A549 (cell line): ENCODE results near the gene DISC1. TPM values are rescaled to one million over a fixed set of nuclear protein-coding genes. Genes with fewer than 3 reads are reported as not detected.

ENCODE experiments used
- ATAC-seq, 2 experiments: fragments of 200-7000 bp in 1 of 2; fragments of >200 bp in 1 of 2; cut with Nextera tagmentation in 1 of 2; cut with Tn5 transposase in 1 of 2; 3 replicates each; pipeline versions ENCODE4 v1.8.0 to v1.9.1; 2018 to 2020; ENCODE audit warnings: mild to moderate bottlenecking in 1 of 2, moderate library complexity in 1 of 2
- CTCF ChIA-PET: fragments of 300-600 bp; sonication (Branson Sonifier 250); formaldehyde crosslinking; extraction: SDS; loops from one replicate; lab custom pipeline; 2021; ENCODE audit warnings: antibody characterized with exemption, inconsistent platforms; lab: Yijun Ruan, JAX
- POLR2A ChIA-PET: fragments of 350-600 bp; formaldehyde crosslinking; extraction: SDS; loops from one replicate; lab custom pipeline; 2021; ENCODE audit warnings: antibody characterized with exemption, inconsistent platforms; lab: Yijun Ruan, JAX
- DNase-seq, 2 experiments: peaks; one replicate each; pipeline versions ENCODE4 v3.0.0 to v3.0.0-alpha.2; 2011 to 2016; ENCODE audit warnings: low read depth in 1 of 2, low spot score in 1 of 2
- FAIRE-seq: peaks from 2 replicates; lab custom pipeline; 2011; peaks lifted over from hg19 to GRCh38; lab: Jason Lieb, UNC
- H3K27ac ChIP-seq, 2 experiments: fragments of >200 bp; sonication (Bioruptor Twin); formaldehyde crosslinking; 3 replicates each; pipeline ENCODE4 v1.5.1; 2016 to 2017
- H3K4me1 ChIP-seq: fragments of >200 bp; sonication (Bioruptor Twin); formaldehyde crosslinking; 3 replicates; pipeline ENCODE4 v1.6.1; 2016
- H3K4me2 ChIP-seq: fragments of >200 bp; sonication (Bioruptor Twin); formaldehyde crosslinking; 3 replicates; pipeline ENCODE4 v1.6.1; 2016
- H3K4me3 ChIP-seq: fragments of >200 bp; sonication (Bioruptor Twin); formaldehyde crosslinking; 3 replicates; pipeline ENCODE4 v1.5.1; 2016
- H3K9me3 ChIP-seq: fragments of >200 bp; sonication (Bioruptor Twin); formaldehyde crosslinking; 3 replicates; pipeline ENCODE4 v1.6.1; 2016
- CBX2 ChIP-seq: fragments of 200-600 bp; sonication (generic); IDR thresholded peaks from 2 replicates; pipeline ENCODE4 v1.6.1; 2016; ENCODE audit warnings: low read depth, mild to moderate bottlenecking, borderline replicate concordance
- CEBPB ChIP-seq, 2 experiments: fragments of >200 bp in 1 of 2; sonication (Bioruptor Twin) in 1 of 2; formaldehyde crosslinking in 1 of 2; IDR thresholded peaks; 2 replicates each; pipeline ENCODE4 v1.6.1; 2012 to 2016
- CHD4 ChIP-seq: fragments of 200-600 bp; sonication (generic); IDR thresholded peaks from 2 replicates; pipeline ENCODE4 v1.6.1; 2016; ENCODE audit warnings: antibody characterized with exemption, mild to moderate bottlenecking, borderline replicate concordance
- EHF ChIP-seq: fragments of 250-450 bp; sonication (Bioruptor Pico); IDR thresholded peaks from 2 replicates; pipeline ENCODE4 v1.5.0; 2020; ENCODE audit warnings: mild to moderate bottlenecking
- ESRRA ChIP-seq: fragments of 150-350 bp; IDR thresholded peaks from 2 replicates; pipeline ENCODE4 v1.6.1; 2014; ENCODE audit warnings: mild to moderate bottlenecking, low read length, borderline replicate concordance
- FOSB ChIP-seq: fragments of 250-450 bp; sonication (Bioruptor Pico); IDR thresholded peaks from 2 replicates; pipeline ENCODE4 v1.5.0; 2020; ENCODE audit warnings: mild to moderate bottlenecking, moderate library complexity
- FOXS1 ChIP-seq: fragments of 250-450 bp; sonication (Bioruptor Pico); IDR thresholded peaks from 2 replicates; pipeline ENCODE4 v1.5.0; 2020; ENCODE audit warnings: mild to moderate bottlenecking, moderate library complexity
- HOXB13 ChIP-seq: fragments of 250-450 bp; sonication (Bioruptor Pico); IDR thresholded peaks from 2 replicates; pipeline ENCODE4 v1.5.0; 2020; ENCODE audit warnings: low read depth, mild to moderate bottlenecking, moderate library complexity
- HOXB5 ChIP-seq: fragments of 250-450 bp; sonication (Bioruptor Pico); IDR thresholded peaks from 2 replicates; pipeline ENCODE4 v1.5.0; 2020; ENCODE audit warnings: mild to moderate bottlenecking, moderate library complexity
- JUN ChIP-seq, 2 experiments: fragments of >200 bp; sonication (Bioruptor Twin); formaldehyde crosslinking; IDR thresholded peaks; 2 replicates in 1 of 2; 3 replicates in 1 of 2; pipeline ENCODE4 v1.6.1; 2016 to 2017
- KDM1A ChIP-seq: fragments of 200-600 bp; sonication (generic); IDR thresholded peaks from 2 replicates; pipeline ENCODE4 v1.6.1; 2016; ENCODE audit warnings: low read depth, mild to moderate bottlenecking
- KDM5A ChIP-seq: fragments of 200-600 bp; sonication (generic); IDR thresholded peaks from 2 replicates; pipeline ENCODE4 v1.6.1; 2016; ENCODE audit warnings: antibody characterized with exemption, mild to moderate bottlenecking
- MAZ ChIP-seq: fragments of 150-350 bp; IDR thresholded peaks from 2 replicates; pipeline ENCODE4 v1.6.1; 2014; ENCODE audit warnings: antibody characterized with exemption, low read depth, low read length, borderline replicate concordance
- NR3C1 ChIP-seq: fragments of >200 bp; sonication (Bioruptor Twin); formaldehyde crosslinking; IDR thresholded peaks from 3 replicates; pipeline ENCODE4 v1.6.1; 2017
- PHF8 ChIP-seq: fragments of 200-600 bp; sonication (generic); IDR thresholded peaks from 2 replicates; pipeline ENCODE4 v1.6.1; 2016; ENCODE audit warnings: low read depth, mild to moderate bottlenecking, antibody characterized with exemption, moderate library complexity, borderline replicate concordance
- RFX5 ChIP-seq: fragments of 450-650 bp; IDR thresholded peaks from 2 replicates; pipeline ENCODE4 v1.7.1; 2014; ENCODE audit warnings: antibody characterized with exemption, mild to moderate bottlenecking, moderate library complexity
- SMC3 ChIP-seq: fragments of >200 bp; sonication (Bioruptor Twin); formaldehyde crosslinking; IDR thresholded peaks from 3 replicates; pipeline ENCODE4 v1.6.1; 2018; ENCODE audit warnings: inconsistent platforms
- TP53 ChIP-seq: fragments of 250-450 bp; sonication (Bioruptor Pico); IDR thresholded peaks from 2 replicates; pipeline ENCODE4 v1.5.0; 2021; ENCODE audit warnings: mild to moderate bottlenecking, moderate library complexity
- ZC3H11A ChIP-seq: fragments of 450-650 bp; IDR thresholded peaks from 2 replicates; pipeline ENCODE4 v1.6.1; 2014; ENCODE audit warnings: antibody characterized with exemption, mild to moderate bottlenecking
- ZFP36 ChIP-seq: fragments of 450-650 bp; IDR thresholded peaks from 2 replicates; pipeline ENCODE4 v1.6.1; 2014; ENCODE audit warnings: borderline replicate concordance; ENCODE audit not compliant: partially characterized antibody
- ZSCAN20 ChIP-seq: fragments of 250-450 bp; sonication (Bioruptor Pico); IDR thresholded peaks from 2 replicates; pipeline ENCODE4 v1.8.0; 2022; ENCODE audit warnings: mild to moderate bottlenecking, moderate library complexity
- WGBS: methylation state at CpG from one replicate; pipeline ENCODE4 v1.1.6; 2017; ENCODE audit errors: missing lambda C conversion rate; 5-methylcytosine and 5-hydroxymethylcytosine counted together
- polyA plus RNA-seq, 4 experiments: library from polyadenylated mRNA; depleted of rRNA in 3 of 4; stranded (reverse); fragments of >200 nt; fragmentation: RNase III in 1 of 4; extraction: RNeasy Plus Mini Kit Qiagen cat#74134 plus additional on column Dnase treatment in 1 of 4; gene quantifications; 2 replicates in 3 of 4; 3 replicates in 1 of 4; pipeline ENCODE4 v1.2.3, GENCODE V29; 2011 to 2017
- TF ChIP-seq, protein P1 (sequence below): fragments of 250-450 bp; sonication (Bioruptor Pico); IDR thresholded peaks from 2 replicates; pipeline ENCODE4 v1.5.0; 2020; ENCODE audit warnings: low read depth, mild to moderate bottlenecking, moderate library complexity
- TF ChIP-seq, protein P2 (sequence below): IDR thresholded peaks from 2 replicates; pipeline ENCODE4 v1.6.1; 2012
- TF ChIP-seq, protein P3 (sequence below): IDR thresholded peaks from 2 replicates; pipeline ENCODE4 v1.6.1; 2012; ENCODE audit warnings: low read depth, borderline replicate concordance
- TF ChIP-seq, protein P4 (sequence below): fragments of >200 bp; sonication (Bioruptor Twin); formaldehyde crosslinking; IDR thresholded peaks from 3 replicates; pipeline ENCODE4 v1.5.1; 2016
- TF ChIP-seq, protein P5 (sequence below): fragments of 450-650 bp; IDR thresholded peaks from 2 replicates; pipeline ENCODE4 v1.6.1; 2014; ENCODE audit warnings: antibody characterized with exemption
- TF ChIP-seq, protein P6 (sequence below): fragments of 250-450 bp; sonication (Bioruptor Pico); IDR thresholded peaks from 2 replicates; pipeline ENCODE4 v1.5.0; 2021; ENCODE audit warnings: mild to moderate bottlenecking, moderate library complexity, borderline replicate concordance

Gene DISC1
- polyA plus RNA-seq, 2 of the 4 experiments (the other 2 are of a cell fraction): 0.39 to 0.74 TPM

DNA sequence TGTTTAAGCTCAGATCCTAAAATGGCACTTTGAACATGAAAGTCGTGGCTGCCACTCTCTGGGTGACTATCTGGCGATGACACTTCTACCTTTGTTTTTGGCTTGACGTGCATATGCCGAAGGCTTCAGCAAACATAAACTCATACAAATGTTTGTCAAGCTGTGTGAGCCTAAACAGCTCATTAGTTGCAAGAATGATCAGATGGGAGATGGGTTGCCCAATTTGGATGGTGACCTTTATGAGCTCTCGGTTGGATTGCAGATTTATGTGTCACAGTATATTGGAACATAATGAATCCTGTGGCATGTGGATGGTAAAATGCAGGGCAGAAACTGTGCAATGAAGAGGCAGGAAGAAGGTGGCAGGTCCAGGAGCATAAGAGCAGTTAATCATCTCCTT, 229.3 kb downstream of the DISC1 start:
- TF ChIP-seq, protein P1, sequence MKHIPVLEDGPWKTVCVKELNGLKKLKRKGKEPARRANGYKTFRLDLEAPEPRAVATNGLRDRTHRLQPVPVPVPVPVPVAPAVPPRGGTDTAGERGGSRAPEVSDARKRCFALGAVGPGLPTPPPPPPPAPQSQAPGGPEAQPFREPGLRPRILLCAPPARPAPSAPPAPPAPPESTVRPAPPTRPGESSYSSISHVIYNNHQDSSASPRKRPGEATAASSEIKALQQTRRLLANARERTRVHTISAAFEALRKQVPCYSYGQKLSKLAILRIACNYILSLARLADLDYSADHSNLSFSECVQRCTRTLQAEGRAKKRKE (CRISPR knock-in tag): no peak
- TF ChIP-seq NR3C1 (no peak), FOSB (CRISPR knock-in tag) (no peak), ZFP36 (no peak)
- Histone ChIP-seq H3K4me1 (no peaks in the 10 kb centered on the region), H3K9me3 (no peaks in the 10 kb centered on the region), H3K27ac (no peak overlapping the region), H3K4me2 (no peak overlapping the region), H3K4me3 (no peak overlapping the region)
- DNase-seq: no peak
- FAIRE-seq: no peak
- 84% methylated on average over 5 of the region's 5 CpGs for WGBS
- ChIA-PET POLR2A (no interaction called here), CTCF (interaction anchor here (3.0 kb wide), 1 partner anchor 10 kb away, joined by 22 read pairs; no protein-coding TSS in a partner anchor)
- ATAC-seq: no peak

DNA sequence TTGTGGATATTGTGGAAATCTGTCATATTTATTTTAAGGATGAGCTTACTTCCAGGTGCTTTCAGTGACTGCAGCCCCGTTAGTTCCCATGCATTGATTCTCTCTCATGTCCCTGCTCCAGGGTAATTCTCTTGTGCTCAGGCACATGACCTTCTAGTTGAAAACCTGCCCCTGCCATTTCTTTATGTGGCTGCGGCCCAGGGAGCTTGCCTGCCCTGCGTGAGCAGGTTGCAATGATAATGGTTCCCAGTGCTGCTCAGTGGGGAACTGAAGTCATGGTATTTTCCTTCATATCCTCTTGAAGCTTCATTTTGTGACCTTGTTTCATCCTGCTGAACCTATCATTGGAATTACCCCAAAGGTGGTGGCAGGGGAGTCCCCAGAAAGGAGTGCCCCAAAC, 229.8 kb downstream of the DISC1 start:
- Histone ChIP-seq H3K4me2 (no peak overlapping the region), H3K4me3 (no peak overlapping the region), H3K4me1 (no peaks in the 10 kb centered on the region), H3K9me3 (no peaks in the 10 kb centered on the region), H3K27ac (no peak overlapping the region)
- no peak for FAIRE-seq
- DNase-seq: no peak
- POLR2A ChIA-PET: no interaction called here
- WGBS: 83% methylated on average over 3 of the region's 3 CpGs
- TF ChIP-seq, protein P2, sequence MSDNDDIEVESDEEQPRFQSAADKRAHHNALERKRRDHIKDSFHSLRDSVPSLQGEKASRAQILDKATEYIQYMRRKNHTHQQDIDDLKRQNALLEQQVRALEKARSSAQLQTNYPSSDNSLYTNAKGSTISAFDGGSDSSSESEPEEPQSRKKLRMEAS: no peak
- TF ChIP-seq ESRRA: no peak
- no peak for TF ChIP-seq CEBPB (IDR thresholded peaks at IDR 0.05)
- TF ChIP-seq FOXS1: no peak
- TF ChIP-seq CBX2: no peak
- no peak for TF ChIP-seq ZC3H11A
- no peak for TF ChIP-seq ZSCAN20 (CRISPR knock-in tag)
- TF ChIP-seq JUN (IDR thresholded peaks at IDR 0.05): no peak
- TF ChIP-seq HOXB5 (CRISPR knock-in tag): no peak
- TF ChIP-seq KDM1A: no peak
- no peak for TF ChIP-seq TP53 (CRISPR knock-in tag)
- TF ChIP-seq, protein P3, sequence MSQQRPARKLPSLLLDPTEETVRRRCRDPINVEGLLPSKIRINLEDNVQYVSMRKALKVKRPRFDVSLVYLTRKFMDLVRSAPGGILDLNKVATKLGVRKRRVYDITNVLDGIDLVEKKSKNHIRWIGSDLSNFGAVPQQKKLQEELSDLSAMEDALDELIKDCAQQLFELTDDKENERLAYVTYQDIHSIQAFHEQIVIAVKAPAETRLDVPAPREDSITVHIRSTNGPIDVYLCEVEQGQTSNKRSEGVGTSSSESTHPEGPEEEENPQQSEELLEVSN: no peak
- no peak for TF ChIP-seq SMC3
- TF ChIP-seq, protein P4, sequence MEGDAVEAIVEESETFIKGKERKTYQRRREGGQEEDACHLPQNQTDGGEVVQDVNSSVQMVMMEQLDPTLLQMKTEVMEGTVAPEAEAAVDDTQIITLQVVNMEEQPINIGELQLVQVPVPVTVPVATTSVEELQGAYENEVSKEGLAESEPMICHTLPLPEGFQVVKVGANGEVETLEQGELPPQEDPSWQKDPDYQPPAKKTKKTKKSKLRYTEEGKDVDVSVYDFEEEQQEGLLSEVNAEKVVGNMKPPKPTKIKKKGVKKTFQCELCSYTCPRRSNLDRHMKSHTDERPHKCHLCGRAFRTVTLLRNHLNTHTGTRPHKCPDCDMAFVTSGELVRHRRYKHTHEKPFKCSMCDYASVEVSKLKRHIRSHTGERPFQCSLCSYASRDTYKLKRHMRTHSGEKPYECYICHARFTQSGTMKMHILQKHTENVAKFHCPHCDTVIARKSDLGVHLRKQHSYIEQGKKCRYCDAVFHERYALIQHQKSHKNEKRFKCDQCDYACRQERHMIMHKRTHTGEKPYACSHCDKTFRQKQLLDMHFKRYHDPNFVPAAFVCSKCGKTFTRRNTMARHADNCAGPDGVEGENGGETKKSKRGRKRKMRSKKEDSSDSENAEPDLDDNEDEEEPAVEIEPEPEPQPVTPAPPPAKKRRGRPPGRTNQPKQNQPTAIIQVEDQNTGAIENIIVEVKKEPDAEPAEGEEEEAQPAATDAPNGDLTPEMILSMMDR: no peak
- no peak for TF ChIP-seq RFX5
- no peak for TF ChIP-seq FOSB (CRISPR knock-in tag)
- TF ChIP-seq PHF8: no peak
- ATAC-seq: no peak
- CTCF ChIA-PET: interaction anchor here (0.6 to 3.0 kb wide), 2 partner anchors 10 to 571 kb away, joined by 3 to 22 read pairs; no protein-coding TSS in a partner anchor

DNA sequence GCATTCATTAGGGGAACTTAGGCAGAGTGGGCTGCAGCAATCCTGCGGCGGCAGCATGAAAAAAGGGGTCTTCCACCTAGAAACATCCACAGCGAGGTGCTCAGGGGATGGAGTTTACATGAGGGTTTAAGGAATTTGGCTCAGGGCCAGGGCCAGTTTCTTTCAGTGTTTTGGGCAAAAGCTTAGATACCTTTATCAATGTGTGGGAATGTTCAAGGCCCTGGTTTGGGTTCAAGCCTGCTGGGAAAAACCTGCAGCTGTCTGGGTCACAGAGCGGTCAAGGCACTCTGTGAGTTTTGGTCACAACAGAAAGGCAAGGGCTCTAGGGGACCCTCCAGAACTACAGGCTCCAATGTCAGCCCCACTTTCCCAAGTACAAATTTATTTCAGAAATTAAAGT, 230.3 kb downstream of the DISC1 start:
- no peak overlapping the region for H3K27ac ChIP-seq
- no peaks in the 10 kb centered on the region for H3K9me3 ChIP-seq
- no peaks in the 10 kb centered on the region for H3K4me1 ChIP-seq
- no peak overlapping the region for H3K4me3 ChIP-seq
- CTCF ChIA-PET: interaction anchor here (0.6 to 1.4 kb wide), 4 partner anchors 100 to 771 kb away, joined by 3 to 4 read pairs (median 4); no protein-coding TSS in a partner anchor
- H3K4me2 ChIP-seq: no peak overlapping the region
- DNase-seq (no peak), ATAC-seq (no peak), FAIRE-seq (no peak)
- POLR2A ChIA-PET: no interaction called here
- WGBS: 95% methylated on average over 4 of the region's 4 CpGs
- TF ChIP-seq ZC3H11A (no peak), PHF8 (no peak), CHD4 (no peak), MAZ (no peak), EHF (CRISPR knock-in tag) (no peak), KDM5A (no peak), HOXB13 (CRISPR knock-in tag) (no peak), CBX2 (no peak)
- TF ChIP-seq, protein P2: no peak
- TF ChIP-seq, protein P5, sequence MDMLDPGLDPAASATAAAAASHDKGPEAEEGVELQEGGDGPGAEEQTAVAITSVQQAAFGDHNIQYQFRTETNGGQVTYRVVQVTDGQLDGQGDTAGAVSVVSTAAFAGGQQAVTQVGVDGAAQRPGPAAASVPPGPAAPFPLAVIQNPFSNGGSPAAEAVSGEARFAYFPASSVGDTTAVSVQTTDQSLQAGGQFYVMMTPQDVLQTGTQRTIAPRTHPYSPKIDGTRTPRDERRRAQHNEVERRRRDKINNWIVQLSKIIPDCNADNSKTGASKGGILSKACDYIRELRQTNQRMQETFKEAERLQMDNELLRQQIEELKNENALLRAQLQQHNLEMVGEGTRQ: no peak
- TF ChIP-seq, protein P6, sequence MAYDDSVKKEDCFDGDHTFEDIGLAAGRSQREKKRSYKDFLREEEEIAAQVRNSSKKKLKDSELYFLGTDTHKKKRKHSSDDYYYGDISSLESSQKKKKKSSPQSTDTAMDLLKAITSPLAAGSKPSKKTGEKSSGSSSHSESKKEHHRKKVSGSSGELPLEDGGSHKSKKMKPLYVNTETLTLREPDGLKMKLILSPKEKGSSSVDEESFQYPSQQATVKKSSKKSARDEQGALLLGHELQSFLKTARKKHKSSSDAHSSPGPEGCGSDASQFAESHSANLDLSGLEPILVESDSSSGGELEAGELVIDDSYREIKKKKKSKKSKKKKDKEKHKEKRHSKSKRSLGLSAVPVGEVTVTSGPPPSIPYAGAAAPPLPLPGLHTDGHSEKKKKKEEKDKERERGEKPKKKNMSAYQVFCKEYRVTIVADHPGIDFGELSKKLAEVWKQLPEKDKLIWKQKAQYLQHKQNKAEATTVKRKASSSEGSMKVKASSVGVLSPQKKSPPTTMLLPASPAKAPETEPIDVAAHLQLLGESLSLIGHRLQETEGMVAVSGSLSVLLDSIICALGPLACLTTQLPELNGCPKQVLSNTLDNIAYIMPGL (CRISPR knock-in tag): no peak
